GM15510 (cell line): Measurements from ENCODE around the gene KCNS3.

Experiments
- POLR2A ChIP-seq: IDR thresholded peaks from 3 replicates; pipeline ENCODE4 v1.6.1; 2011; ENCODE audit warnings: borderline replicate concordance; ENCODE audit not compliant: insufficient read length; ENCODE audit errors: extremely low read depth

Gene KCNS3

GRCh38 chr2:17959356-17959755, 80.9 kb downstream of the KCNS3 start:
- TF ChIP-seq POLR2A, result no peak

GRCh38 chr2:17959833-17960232, 81.4 kb downstream of the KCNS3 start:
- TF ChIP-seq POLR2A, result no peak

- no peak for TF ChIP-seq POLR2A
Measured at GRCh38 chr2:17960925-17961324, 82.5 kb downstream of the KCNS3 start.

- TF ChIP-seq POLR2A, result no peak
Measured at GRCh38 chr2:17961789-17962188, 83.3 kb downstream of the KCNS3 start.

GRCh38 chr2:17962876-17963275, 84.4 kb downstream of the KCNS3 start:
- TF ChIP-seq POLR2A, result no peak

- no peak for TF ChIP-seq POLR2A
Measured at GRCh38 chr2:17965196-17965595, 86.7 kb downstream of the KCNS3 start.

- TF ChIP-seq POLR2A, result no peak
Measured at GRCh38 chr2:17966798-17967197, 88.3 kb downstream of the KCNS3 start.

- TF ChIP-seq POLR2A, result no peak
Measured at GRCh38 chr2:17969661-17970060, 91.2 kb downstream of the KCNS3 start.

GRCh38 chr2:17971531-17972125, 93.2 kb downstream of the KCNS3 start:
- TF ChIP-seq POLR2A, result no peak

GRCh38 chr2:17972991-17973390, 94.5 kb downstream of the KCNS3 start:
- TF ChIP-seq POLR2A, result no peak

- no peak for TF ChIP-seq POLR2A
Measured at GRCh38 chr2:17975401-17975800, 96.9 kb downstream of the KCNS3 start.

- TF ChIP-seq POLR2A, result no peak
Measured at GRCh38 chr2:17976871-17977746, 98.6 kb downstream of the KCNS3 start.

GRCh38 chr2:17979707-17980106, 101.2 kb downstream of the KCNS3 start:
- no peak for TF ChIP-seq POLR2A

- TF ChIP-seq POLR2A, result no peak
Measured at GRCh38 chr2:17981936-17982335, 103.5 kb downstream of the KCNS3 start.
